Psoas muscle (tissue), 8 donors: ENCODE measurements around the gene TXK. TPM values are rescaled to one million over a fixed set of nuclear protein-coding genes. Genes with fewer than 3 reads are reported as not detected.

Experiments used
- ATAC-seq, 4 donors: fragments of 200-7000 bp; cut with Tn5 transposase; one replicate each; pipeline ENCODE4 v1.9.1; 2020; ENCODE audit warnings: moderate library complexity in 3 of 4, mild to moderate bottlenecking in 2 of 4
- DNase-seq, 2 donors: peaks; one replicate each; pipeline ENCODE4 v3.0.0-alpha.2; 2020
- H3K27ac ChIP-seq: fragments of 200-600 bp; one replicate; pipeline ENCODE4 v1.8.0; 2022
- H3K27me3 ChIP-seq, 3 donors: fragments of 200-600 bp in 1 of 3; one replicate each; pipeline versions ENCODE4 v1.6.1 to v1.8.0; 2013 to 2022; ENCODE audit warnings: low read length in 2 of 3, mild to moderate bottlenecking in 2 of 3, moderate library complexity in 1 of 3; ENCODE audit not compliant: insufficient read depth in 3 of 3
- H3K36me3 ChIP-seq, 2 donors: fragments of 200-600 bp in 1 of 2; one replicate each; pipeline versions ENCODE4 v1.6.1 to v1.8.0; 2013 to 2022; ENCODE audit warnings: low read depth in 1 of 2, mild to moderate bottlenecking in 1 of 2, moderate library complexity in 1 of 2; ENCODE audit not compliant: insufficient read depth in 1 of 2
- H3K4me1 ChIP-seq: fragments of 200-600 bp; one replicate; pipeline ENCODE4 v1.8.0; 2022
- H3K4me3 ChIP-seq: fragments of 200-600 bp; one replicate; pipeline ENCODE4 v1.8.0; 2022; ENCODE audit warnings: mild to moderate bottlenecking
- H3K9me3 ChIP-seq: fragments of 200-600 bp; one replicate; pipeline ENCODE4 v1.8.0; 2022
- WGBS, 3 donors: extraction: QIAGEN DNeasy Blood & Tissue Kit; methylation state at CpG; one replicate each; pipeline versions ENCODE4 v1.1.6 to v1.1.7; 2013; 5-methylcytosine and 5-hydroxymethylcytosine counted together
- intact Hi-C, 2 donors: fragments of 100-400 bp; cut with DNase I; formaldehyde crosslinking; loops; one replicate each; pipeline versions ENCODE4 v1.11.0 to v1.14.2; 2022
- polyA plus RNA-seq, 3 donors: library from polyadenylated mRNA; stranded (reverse); fragments of 200-250 nt; gene quantifications; one replicate each; pipeline ENCODE4 v1.2.3, GENCODE V29; 2013
- total RNA-seq, 4 donors: library from RNA; stranded (reverse); fragmentation: NEBNext Ultra II Directional in 2 of 4; extraction: Animal tissue kit (Norgen Biotek cat#: 25700) in 2 of 4; gene quantifications; one replicate each; pipeline versions ENCODE4 v1.2.1 to v1.2.4, GENCODE V29; 2021 to 2023
- TF ChIP-seq, protein P1 (sequence below): fragments of 200-600 bp; IDR thresholded peaks from one replicate; pipeline ENCODE4 v1.8.0; 2022; ENCODE audit warnings: antibody characterized with exemption
- donor health status: healthy with polysubstance abuse.
- donor health status: DM: no; HTN: no; CAD: no; lungs with moderate emphysema.
- donor health status: Bipolar disorder and iron deficiency.
- donor health status: healthy.
- donor health status: DM: yes; HTN: yes; CAD: no.
- donor health status: DM: no; HTN: no; CAD: no.
- donor health status: DM: no; HTN: no; CAD: no.
- donor health status: DM: yes; HTN: yes; CAD: no.

TXK gene
- total and polyA plus RNA-seq, 7 donors, result 0.07 to 0.52 (median 0.21) TPM; not detected in 1

GRCh38 chr4:48163746-48164145 lies 29.7 kb upstream of the TXK start:
- intact Hi-C loops, result no loop called here
- Histone ChIP-seq H3K9me3 (no peaks in the 10 kb centered on the region), H3K4me1 (no peaks in the 10 kb centered on the region), H3K4me3 (no peak overlapping the region), H3K27me3 (no peaks in the 10 kb centered on the region), H3K36me3 (peaks cover 0 to 6% of the 10 kb centered on the region in 2 donors), H3K27ac (no peak overlapping the region)
- 74 to 88% (median 84%) methylated on average over 1 of the region's 1 CpG for WGBS, 3 donors
- TF ChIP-seq, protein P1, sequence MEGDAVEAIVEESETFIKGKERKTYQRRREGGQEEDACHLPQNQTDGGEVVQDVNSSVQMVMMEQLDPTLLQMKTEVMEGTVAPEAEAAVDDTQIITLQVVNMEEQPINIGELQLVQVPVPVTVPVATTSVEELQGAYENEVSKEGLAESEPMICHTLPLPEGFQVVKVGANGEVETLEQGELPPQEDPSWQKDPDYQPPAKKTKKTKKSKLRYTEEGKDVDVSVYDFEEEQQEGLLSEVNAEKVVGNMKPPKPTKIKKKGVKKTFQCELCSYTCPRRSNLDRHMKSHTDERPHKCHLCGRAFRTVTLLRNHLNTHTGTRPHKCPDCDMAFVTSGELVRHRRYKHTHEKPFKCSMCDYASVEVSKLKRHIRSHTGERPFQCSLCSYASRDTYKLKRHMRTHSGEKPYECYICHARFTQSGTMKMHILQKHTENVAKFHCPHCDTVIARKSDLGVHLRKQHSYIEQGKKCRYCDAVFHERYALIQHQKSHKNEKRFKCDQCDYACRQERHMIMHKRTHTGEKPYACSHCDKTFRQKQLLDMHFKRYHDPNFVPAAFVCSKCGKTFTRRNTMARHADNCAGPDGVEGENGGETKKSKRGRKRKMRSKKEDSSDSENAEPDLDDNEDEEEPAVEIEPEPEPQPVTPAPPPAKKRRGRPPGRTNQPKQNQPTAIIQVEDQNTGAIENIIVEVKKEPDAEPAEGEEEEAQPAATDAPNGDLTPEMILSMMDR, result no peak
- DNase-seq (no peak), ATAC-seq (no peak)

- DNase-seq (no peak), ATAC-seq (no peak)
- whole genome bisulfite sequencing, 3 donors, result 77 to 82% (median 82%) methylated on average over 4 of the region's 4 CpGs
- intact Hi-C loops, result no loop called here
- TF ChIP-seq, protein P1, result no peak
- Histone ChIP-seq H3K9me3 (no peaks in the 10 kb centered on the region), H3K4me1 (no peaks in the 10 kb centered on the region), H3K27me3 (no peaks in the 10 kb centered on the region), H3K27ac (no peak overlapping the region), H3K36me3 (peaks cover 0 to 4% of the 10 kb centered on the region in 2 donors), H3K4me3 (no peak overlapping the region)
Measured at GRCh38 chr4:48162162-48162561, 28.1 kb upstream of the TXK start.

DNA sequence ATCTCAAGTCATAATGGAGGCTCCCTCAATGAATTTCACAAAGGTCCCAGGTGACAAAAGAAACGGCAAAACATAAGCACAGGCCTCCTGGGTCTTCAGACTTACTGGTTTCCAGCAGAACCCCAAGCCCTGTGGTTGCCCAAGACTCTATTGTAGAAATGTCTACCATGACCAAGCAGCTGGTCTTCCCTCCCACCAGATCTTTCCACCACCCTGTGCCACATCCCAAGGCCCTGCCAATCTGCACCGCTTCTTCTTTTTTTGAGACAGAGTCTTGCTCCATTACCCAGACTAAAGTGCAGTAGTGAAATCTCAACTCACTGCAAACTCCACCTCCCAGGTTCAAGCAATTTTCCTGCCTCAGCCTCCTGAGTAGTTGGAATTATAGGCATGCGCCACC lies 23.2 kb upstream of the TXK start:
- Histone ChIP-seq H3K9me3 (peaks cover 12% of the 10 kb centered on the region), H3K4me3 (no peak overlapping the region), H3K4me1 (no peaks in the 10 kb centered on the region), H3K27me3 (no peaks in the 10 kb centered on the region), H3K27ac (no peak overlapping the region), H3K36me3 (peaks cover 0 to 9% of the 10 kb centered on the region in 2 donors)
- intact Hi-C loops, result no loop called here
- 77 to 87% (median 77%) methylated on average over 3 of the region's 3 CpGs for WGBS, 3 donors
- TF ChIP-seq, protein P1, result no peak
- no peak for DNase-seq
- no peak for ATAC-seq

- TF ChIP-seq, protein P1, result no peak
- intact Hi-C loops, result no loop called here
- Histone ChIP-seq H3K27ac (no peak overlapping the region), H3K4me1 (no peaks in the 10 kb centered on the region), H3K36me3 (peaks cover 0 to 9% of the 10 kb centered on the region in 2 donors), H3K4me3 (no peak overlapping the region), H3K27me3 (no peaks in the 10 kb centered on the region), H3K9me3 (peaks cover 12% of the 10 kb centered on the region)
- WGBS, 3 donors, result 92 to 100% (median 98%) methylated on average over 1 of the region's 1 CpG
- ATAC-seq, result no peak
- no peak for DNase-seq
Measured at GRCh38 chr4:48156423-48156822, 22.4 kb upstream of the TXK start.
